WTC11 (cell line): ENCODE data around the gene GATA6.

Source experiments
- ATF1 ChIP-seq: sonication (generic); formaldehyde crosslinking; IDR thresholded peaks from 2 replicates; pipeline ENCODE4 v1.8.1; 2023; ENCODE audit warnings: mild to moderate bottlenecking, moderate library complexity, missing genetic modification reagents
- ATF3 ChIP-seq: sonication (generic); formaldehyde crosslinking; conservative IDR thresholded peaks from 2 replicates; pipeline ENCODE4 v1.8.1; 2022; ENCODE audit warnings: mild to moderate bottlenecking, missing genetic modification reagents
- CTCF ChIP-seq: fragments of 200-600 bp; IDR thresholded peaks from 2 replicates; pipeline ENCODE4 v1.8.0; 2022; ENCODE audit warnings: antibody characterized with exemption
- ELF4 ChIP-seq: sonication (generic); formaldehyde crosslinking; IDR thresholded peaks from 2 replicates; pipeline ENCODE4 v1.8.1; 2022; ENCODE audit warnings: low read depth, mild to moderate bottlenecking, moderate library complexity, missing genetic modification reagents
- JUN ChIP-seq: sonication (generic); formaldehyde crosslinking; IDR thresholded peaks from 2 replicates; pipeline ENCODE4 v1.8.0; 2023; ENCODE audit warnings: mild to moderate bottlenecking, missing genetic modification reagents
- NFYB ChIP-seq: sonication (generic); formaldehyde crosslinking; conservative IDR thresholded peaks from 2 replicates; pipeline ENCODE4 v1.8.0; 2022; ENCODE audit warnings: low read depth, missing genetic modification reagents
- SMAD3 ChIP-seq: sonication (generic); formaldehyde crosslinking; IDR thresholded peaks from 2 replicates; pipeline ENCODE4 v1.8.0; 2022; ENCODE audit warnings: missing genetic modification reagents, mild to moderate bottlenecking, borderline replicate concordance
- ZBTB21 ChIP-seq: sonication (generic); formaldehyde crosslinking; IDR thresholded peaks from 2 replicates; pipeline ENCODE4 v1.8.1; 2023; ENCODE audit warnings: mild to moderate bottlenecking, missing genetic modification reagents, borderline replicate concordance
- ZNF121 ChIP-seq: sonication (generic); formaldehyde crosslinking; IDR thresholded peaks from 2 replicates; pipeline ENCODE4 v1.8.0; 2023; ENCODE audit warnings: missing genetic modification reagents
- ZNF219 ChIP-seq: sonication (generic); formaldehyde crosslinking; IDR thresholded peaks from 2 replicates; pipeline ENCODE4 v1.8.0; 2023; ENCODE audit warnings: missing genetic modification reagents, mild to moderate bottlenecking, borderline replicate concordance

GRCh38 chr18:22174341-22175145, 5.2 kb downstream of the GATA6 start:
- TF ChIP-seq ATF1 (CRISPR knock-in tag) = no peak
- no peak for TF ChIP-seq CTCF
- TF ChIP-seq ZNF219 = no peak
- no peak for TF ChIP-seq NFYB
- no peak for TF ChIP-seq ELF4
- no peak for TF ChIP-seq ZNF121 (CRISPR knock-in tag)
- no peak for TF ChIP-seq ZBTB21
- TF ChIP-seq JUN (CRISPR knock-in tag) = no peak
- no peak for TF ChIP-seq ATF3 (CRISPR knock-in tag)
- TF ChIP-seq SMAD3 (CRISPR knock-in tag) = no peak
